IMR-90 (cell line): ENCODE results near the gene LRIG1. TPM values are rescaled to one million over a fixed set of nuclear protein-coding genes. Genes with fewer than 3 reads are reported as not detected.
A peak's percentile ranks its signal among the peaks of the same experiment; 100 is the strongest.

Experiments used
- ATAC-seq: fragments of 200-7000 bp; cut with Tn5 transposase; 2 replicates; pipeline ENCODE4 v1.9.1; 2020; ENCODE audit warnings: low read depth, mild to moderate bottlenecking, moderate library complexity
- BruUV-seq: library from RNA; stranded (reverse); fragments of 400-500 nt; replicated peaks from 2 replicates; lab custom pipeline; 2021; lab: Mats Ljungman, UMichigan
- CTCF ChIA-PET: fragments of 300-600 bp; formaldehyde crosslinking; extraction: SDS; loops from one replicate; lab custom pipeline; 2021; ENCODE audit warnings: antibody characterized with exemption; lab: Yijun Ruan, JAX
- POLR2A ChIA-PET: fragments of 300-600 bp; sonication (Branson Sonifier 250); formaldehyde crosslinking; loops from one replicate; lab custom pipeline; 2022; ENCODE audit warnings: antibody characterized with exemption; ENCODE audit not compliant: unreplicated experiment; lab: Charles Lee
- DNase-seq: peaks from one replicate; pipeline ENCODE4 v3.0.0; 2013
- H2AFZ ChIP-seq: replicated peaks from 2 replicates; pipeline ENCODE3; 2013; ENCODE audit warnings: low read length, mild to moderate bottlenecking; ENCODE audit not compliant: poor library complexity
- H2AK5ac ChIP-seq: 2 replicates; pipeline ENCODE4 v1.6.1; 2013; ENCODE audit warnings: low read depth, low read length, inconsistent platforms
- H2AK9ac ChIP-seq: replicated peaks from 2 replicates; pipeline ENCODE3; 2013; ENCODE audit warnings: mild to moderate bottlenecking, low read depth, low read length, moderate library complexity; ENCODE audit not compliant: poor library complexity
- H2BK120ac ChIP-seq: 2 replicates; pipeline ENCODE4 v1.6.1; 2013; ENCODE audit warnings: low read depth, low read length, inconsistent platforms
- H2BK15ac ChIP-seq: 3 replicates; pipeline ENCODE4 v1.6.1; 2013; ENCODE audit warnings: low read depth, low read length, inconsistent platforms
- H2BK20ac ChIP-seq: 2 replicates; pipeline ENCODE4 v1.6.1; 2013; ENCODE audit warnings: low read depth, mild to moderate bottlenecking, inconsistent platforms, low read length, moderate library complexity
- H2BK5ac ChIP-seq: 2 replicates; pipeline ENCODE4 v1.6.1; 2013; ENCODE audit warnings: mild to moderate bottlenecking, low read depth, low read length, inconsistent platforms; ENCODE audit not compliant: poor library complexity, severe bottlenecking
- H3K14ac ChIP-seq: replicated peaks from 2 replicates; pipeline ENCODE4 v1.6.1; 2013; ENCODE audit warnings: low read depth, low read length, inconsistent platforms
- H3K18ac ChIP-seq: 2 replicates; pipeline ENCODE4 v1.6.1; 2013; ENCODE audit warnings: low read depth, low read length, control low read depth
- H3K23ac ChIP-seq: 2 replicates; pipeline ENCODE4 v1.6.1; 2013; ENCODE audit warnings: low read depth, low read length, inconsistent platforms
- H3K27ac ChIP-seq: 2 replicates; pipeline ENCODE4 v1.5.1; 2013; ENCODE audit warnings: mild to moderate bottlenecking, control low read depth, low read length; ENCODE audit not compliant: insufficient read depth
- H3K27me3 ChIP-seq: 2 replicates; pipeline ENCODE4 v1.6.1; 2013; ENCODE audit warnings: low read length; ENCODE audit not compliant: control insufficient read depth, insufficient read depth
- H3K36me3 ChIP-seq: 2 replicates; pipeline ENCODE4 v1.6.1; 2013; ENCODE audit warnings: low read length, mixed read lengths; ENCODE audit not compliant: control insufficient read depth, insufficient read depth
- H3K4ac ChIP-seq: 2 replicates; pipeline ENCODE4 v1.6.1; 2013; ENCODE audit warnings: low read depth, low read length, inconsistent platforms
- H3K4me1 ChIP-seq: 2 replicates; pipeline ENCODE4 v1.6.1; 2013; ENCODE audit warnings: low read length, mixed read lengths; ENCODE audit not compliant: control insufficient read depth, insufficient read depth
- H3K4me2 ChIP-seq: 2 replicates; pipeline ENCODE4 v1.6.1; 2013; ENCODE audit warnings: low read depth, mild to moderate bottlenecking, control low read depth, low read length, moderate library complexity
- H3K4me3 ChIP-seq: 2 replicates; pipeline ENCODE4 v1.5.1; 2013; ENCODE audit warnings: low read depth, mild to moderate bottlenecking, control low read depth, low read length, moderate library complexity; ENCODE audit not compliant: insufficient read depth
- H3K56ac ChIP-seq: 2 replicates; pipeline ENCODE4 v1.6.1; 2013; ENCODE audit warnings: low read length, inconsistent platforms; ENCODE audit not compliant: insufficient read depth; ENCODE audit errors: extremely low read depth
- H3K79me1 ChIP-seq, 2 experiments: 2 replicates each; pipeline ENCODE4 v1.6.1; 2013; ENCODE audit warnings: low read length in 2 of 2, inconsistent platforms in 1 of 2, low read depth in 1 of 2
- H3K9ac ChIP-seq: 2 replicates; pipeline ENCODE4 v1.6.1; 2013; ENCODE audit warnings: low read depth, low read length, control low read depth
- H3K9me1 ChIP-seq: 2 replicates; pipeline ENCODE4 v1.6.1; 2013; ENCODE audit warnings: low read length, inconsistent platforms; ENCODE audit not compliant: insufficient read depth
- H3K9me3 ChIP-seq: 2 replicates; pipeline ENCODE4 v1.6.1; 2013; ENCODE audit warnings: low read length; ENCODE audit not compliant: control insufficient read depth, insufficient read depth
- H4K20me1 ChIP-seq: 2 replicates; pipeline ENCODE4 v1.6.1; 2013; ENCODE audit warnings: low read length, inconsistent platforms; ENCODE audit not compliant: insufficient read depth
- H4K5ac ChIP-seq: 2 replicates; pipeline ENCODE4 v1.6.1; 2013; ENCODE audit warnings: mild to moderate bottlenecking, low read depth, low read length, control low read depth
- H4K8ac ChIP-seq, 2 experiments: 2 replicates each; pipeline ENCODE4 v1.6.1; 2013; ENCODE audit warnings: low read depth in 2 of 2, low read length in 2 of 2, control low read depth in 1 of 2, inconsistent platforms in 1 of 2
- H4K91ac ChIP-seq: 2 replicates; pipeline ENCODE4 v1.6.1; 2013; ENCODE audit warnings: low read depth, low read length, inconsistent platforms; ENCODE audit not compliant: insufficient read depth
- WGBS, 2 experiments: methylation state at CpG; one replicate each; pipeline versions ENCODE4 v1.1.5 to v1.1.7; 2013; ENCODE audit warnings: missing lambda C conversion rate in 2 of 2; ENCODE audit not compliant: insufficient read length in 1 of 2; ENCODE audit errors: extremely low coverage in 2 of 2; 5-methylcytosine and 5-hydroxymethylcytosine counted together
- dilution Hi-C: fragments of 300-500 bp; cut with HindIII; formaldehyde crosslinking; loops from one replicate; pipeline ENCODE4 v1.14.3; 2018; ENCODE audit warnings: low sequenced_read_pairs; ENCODE audit not compliant: unreplicated experiment
- in situ Hi-C: fragments of 300-500 bp; cut with MboI; formaldehyde crosslinking; loops from 3 replicates; pipeline ENCODE4 v1.14.3; 2019; ENCODE audit warnings: low sequenced_read_pairs, inconsistent platforms, mixed read lengths
- intact Hi-C: fragments of 100-400 bp; cut with micrococcal nuclease; formaldehyde crosslinking; loops from 2 replicates; pipeline ENCODE4 v1.10.0; 2022
- polyA plus RNA-seq, 3 experiments: library from polyadenylated mRNA; depleted of rRNA; stranded (reverse); fragments of >200 nt; gene quantifications; 2 replicates each; pipeline ENCODE4 v1.2.3, GENCODE V29; 2012; ENCODE audit warnings: low replicate concordance in 1 of 3
- total RNA-seq: library from RNA; depleted of rRNA; stranded (reverse); fragments of >200 nt; gene quantifications from 2 replicates; pipeline ENCODE4 v1.2.3, GENCODE V29; 2012
- TF ChIP-seq, protein P1 (sequence below): fragments of 150-350 bp; IDR thresholded peaks from 2 replicates; pipeline ENCODE4 v1.6.1; 2016; ENCODE audit warnings: low read depth, mild to moderate bottlenecking, low read length, moderate library complexity, borderline replicate concordance

Gene LRIG1
- total and polyA plus RNA-seq, 2 of the 4 experiments (the other 2 are of a cell fraction): 62.8 to 87.8 TPM

DNA sequence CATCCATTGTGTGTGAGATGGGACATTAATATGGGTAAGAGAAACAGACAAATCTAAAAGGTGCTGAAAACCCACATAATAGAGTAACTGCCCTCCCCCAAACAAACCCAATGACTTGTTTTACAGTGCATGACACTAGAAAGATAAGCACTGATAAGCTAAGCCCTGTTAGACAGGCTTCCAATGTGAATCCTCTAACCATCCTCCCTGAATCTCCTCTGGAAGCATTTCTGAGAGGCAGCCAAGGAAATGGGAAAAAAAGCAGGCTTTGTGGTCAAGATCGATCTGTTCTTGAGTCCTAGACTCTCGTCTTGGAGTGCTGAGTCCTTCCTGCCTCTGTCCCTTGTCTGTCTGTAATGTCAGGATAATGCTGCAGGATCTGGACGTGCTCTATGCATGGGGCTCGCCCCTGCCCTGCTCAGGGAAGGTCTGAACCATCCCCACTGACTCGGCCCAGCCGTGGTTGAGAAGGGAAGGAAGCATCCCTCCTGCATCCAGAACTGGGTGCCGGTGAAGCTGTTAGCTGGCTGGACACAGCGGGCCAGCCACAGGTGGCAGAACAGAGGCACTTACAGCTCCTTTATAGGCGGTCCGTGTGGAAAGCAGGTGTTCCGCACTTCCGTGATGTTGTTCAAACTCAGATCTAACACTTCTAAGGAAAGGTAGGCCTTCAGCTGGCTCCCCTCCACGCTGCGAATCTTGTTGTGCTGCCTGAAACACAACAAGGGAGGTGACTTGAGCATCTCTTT lies 84.1 kb downstream of the LRIG1 start:
- no TSS peak for BruUV-seq
- Histone ChIP-seq H4K8ac (peak overlapping the region; percentile 2 to 32; a peak in 2 of 4 replicates), H3K27ac (no peak overlapping the region), H3K4me2 (no peak overlapping the region), H3K9ac (peak overlapping the region; percentile 27; the same call in 1 of the 2 replicates), H3K14ac (peak overlapping the region; percentile 5; the same call in 1 of the 2 replicates), H3K23ac (peak overlapping the region; percentile 15; the same call in 1 of the 2 replicates), H3K9me3 (peaks cover 3% of the 10 kb centered on the region; the same call in 1 of the 2 replicates), H3K27me3 (no peaks in the 10 kb centered on the region), H2BK20ac (no peak overlapping the region), H4K5ac (peak overlapping the region; percentile 37), H3K4me3 (no peak overlapping the region), H3K79me1 (peaks cover 23 to 62% of the 10 kb centered on the region in 2 experiments), H2AK9ac (peak overlapping the region; percentile 6), H3K36me3 (peaks cover 25% of the 10 kb centered on the region), H2BK15ac (peak overlapping the region; percentile 12; the same call in 2 of the 3 replicates), H3K56ac (no peak overlapping the region), H3K9me1 (peaks cover 10% of the 10 kb centered on the region), H2AK5ac (peak overlapping the region; percentile 65), H2BK5ac (peak overlapping the region; percentile 3), H2AFZ (no peak overlapping the region), H3K18ac (peak overlapping the region; percentile 4; the same call in 1 of the 2 replicates), H2BK120ac (peak overlapping the region; percentile 22; the same call in 1 of the 2 replicates), H4K20me1 (no peaks in the 10 kb centered on the region), H3K4ac (peak overlapping the region; percentile 19), H3K4me1 (peaks cover 30% of the 10 kb centered on the region), H4K91ac (peak overlapping the region; percentile 7; the same call in 1 of the 2 replicates)
- TF ChIP-seq, protein P1, sequence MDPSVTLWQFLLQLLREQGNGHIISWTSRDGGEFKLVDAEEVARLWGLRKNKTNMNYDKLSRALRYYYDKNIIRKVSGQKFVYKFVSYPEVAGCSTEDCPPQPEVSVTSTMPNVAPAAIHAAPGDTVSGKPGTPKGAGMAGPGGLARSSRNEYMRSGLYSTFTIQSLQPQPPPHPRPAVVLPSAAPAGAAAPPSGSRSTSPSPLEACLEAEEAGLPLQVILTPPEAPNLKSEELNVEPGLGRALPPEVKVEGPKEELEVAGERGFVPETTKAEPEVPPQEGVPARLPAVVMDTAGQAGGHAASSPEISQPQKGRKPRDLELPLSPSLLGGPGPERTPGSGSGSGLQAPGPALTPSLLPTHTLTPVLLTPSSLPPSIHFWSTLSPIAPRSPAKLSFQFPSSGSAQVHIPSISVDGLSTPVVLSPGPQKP: no peak
- intact Hi-C loops: loop anchor here (10.0 kb wide), 1 partner anchor 178 kb away; no protein-coding TSS in a partner anchor
- CTCF ChIA-PET: no interaction called here
- ATAC-seq (no peak), DNase-seq (peak; percentile 59)
- WGBS, 2 experiments: 96% methylated on average over 4 of the region's 14 CpGs; no CpG with 5 or more reads in 1 of the 2 experiments
- POLR2A ChIA-PET: no interaction called here
- in situ Hi-C loops: loop anchor here (10.0 kb wide), 1 partner anchor 178 kb away; no protein-coding TSS in a partner anchor
- dilution Hi-C loops: no loop called here
